GM18870 (cell line): Measurements from ENCODE around the gene SUSD3.

ENCODE experiments used
- ATAC-seq: cut with Tn5 transposase; IDR thresholded peaks from one replicate; pipeline ENCODE4 v1.9.1; 2021; ENCODE audit warnings: moderate library complexity; ENCODE audit not compliant: unreplicated experiment

SUSD3 gene

DNA sequence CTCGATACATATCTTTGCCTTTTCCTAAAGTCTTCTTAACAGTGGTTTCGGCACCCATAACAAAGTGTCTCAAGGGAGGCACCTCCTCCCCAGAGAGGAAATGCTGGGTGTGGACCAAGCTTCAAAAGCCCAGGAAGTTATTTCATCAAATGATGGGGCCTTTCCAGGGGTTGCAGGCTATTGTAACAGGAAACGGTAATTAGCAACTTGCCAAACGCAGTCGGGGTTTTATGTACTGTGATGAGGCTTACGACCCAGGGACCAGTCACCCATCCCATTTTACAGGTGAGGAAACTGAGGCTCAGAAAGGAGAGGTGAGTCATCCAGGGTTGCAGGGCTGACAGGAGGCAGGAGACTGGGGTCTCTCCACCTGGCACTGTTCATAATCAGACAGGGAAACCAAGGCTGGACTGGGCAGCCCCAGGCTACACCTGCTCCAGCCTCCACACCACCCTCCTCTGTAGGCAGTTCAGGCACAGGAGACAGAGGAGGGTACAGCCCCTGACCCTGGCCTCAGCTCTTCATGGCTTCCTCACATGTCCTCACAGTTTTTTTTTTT, 30.0 kb upstream of the SUSD3 start:
- no peak for ATAC-seq

DNA sequence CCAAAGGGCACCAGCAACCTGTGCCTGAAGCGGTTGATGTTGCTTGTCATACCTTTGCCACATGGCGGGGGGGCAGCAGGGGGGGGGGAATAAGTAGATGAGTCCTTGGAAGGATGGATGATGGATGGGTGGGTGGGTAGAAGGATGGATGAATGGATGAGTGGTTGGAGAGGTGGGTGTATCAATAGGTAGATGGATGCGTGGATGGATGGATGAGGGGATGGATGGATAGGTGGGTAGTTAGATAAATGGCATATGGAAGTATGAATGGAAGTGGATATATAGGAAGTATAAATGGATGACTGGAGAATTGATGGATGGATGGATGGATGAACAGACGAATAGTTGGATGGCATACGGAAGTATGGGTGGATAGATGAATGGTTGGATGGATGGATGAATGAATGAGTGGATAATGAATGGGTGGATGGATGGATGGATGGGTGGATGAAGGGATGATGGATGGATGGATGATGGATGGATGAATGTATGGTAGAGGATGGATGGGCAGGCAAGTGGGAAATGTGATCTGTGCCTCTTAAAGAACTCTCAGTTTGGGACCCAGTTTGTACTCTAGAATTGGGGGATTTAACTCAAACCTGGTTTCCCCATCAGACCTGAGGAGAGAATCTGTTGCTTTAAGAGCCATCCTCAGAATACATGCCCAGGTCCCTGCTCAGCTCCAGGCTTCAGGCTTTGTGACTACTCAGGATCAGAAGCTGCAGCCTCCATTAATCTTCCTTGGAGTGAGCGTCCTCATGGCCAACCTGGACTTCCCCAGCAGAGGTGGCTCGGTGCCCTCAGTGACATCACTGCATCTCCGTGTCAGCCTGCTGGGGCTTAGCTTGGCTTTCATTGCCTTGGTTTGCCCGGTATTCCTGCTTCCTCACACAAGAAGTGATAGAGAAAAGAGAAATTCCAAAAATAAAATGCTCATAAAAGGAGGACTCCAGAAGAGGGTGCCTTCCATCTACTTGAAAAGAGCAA, 27.6 kb upstream of the SUSD3 start:
- ATAC-seq, result no peak

DNA sequence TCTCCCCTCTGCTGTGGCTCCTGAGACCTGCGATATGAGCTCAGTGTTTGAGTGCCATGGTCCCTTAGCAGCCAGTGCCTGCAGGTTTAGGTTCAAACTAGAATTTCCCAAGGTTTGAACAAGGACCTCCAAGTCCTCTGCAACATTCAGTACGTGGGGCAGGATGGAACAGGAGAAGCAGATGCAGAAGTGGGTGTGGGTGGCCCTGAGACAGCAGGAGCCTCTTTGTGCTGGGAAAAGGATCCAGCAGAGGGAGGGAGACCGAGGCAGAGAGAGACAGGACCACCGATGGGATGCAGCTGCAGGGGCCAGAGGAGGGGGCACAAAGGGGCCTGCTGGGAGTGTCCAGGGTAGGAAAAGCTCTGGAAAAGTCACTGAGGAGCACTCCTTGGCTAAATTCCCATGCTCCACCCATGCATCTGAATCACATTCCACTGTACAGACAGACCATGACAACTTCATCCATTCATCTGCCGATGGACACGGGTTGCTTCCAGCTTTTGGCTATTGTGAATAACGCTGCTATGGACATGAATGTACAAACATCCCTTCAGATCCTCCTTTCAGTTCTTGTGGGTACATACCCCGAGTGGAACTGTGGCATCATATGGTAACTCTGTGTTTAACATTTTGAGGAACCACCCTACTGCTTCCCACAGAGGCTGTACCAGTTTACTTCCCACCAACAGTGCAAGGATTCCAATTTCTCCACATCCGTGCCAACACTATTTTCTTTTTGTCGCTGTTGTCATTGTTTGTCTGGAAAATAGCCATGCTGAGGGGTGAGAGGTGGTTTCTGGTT, 26.7 kb upstream of the SUSD3 start:
- ATAC-seq, result no peak

DNA sequence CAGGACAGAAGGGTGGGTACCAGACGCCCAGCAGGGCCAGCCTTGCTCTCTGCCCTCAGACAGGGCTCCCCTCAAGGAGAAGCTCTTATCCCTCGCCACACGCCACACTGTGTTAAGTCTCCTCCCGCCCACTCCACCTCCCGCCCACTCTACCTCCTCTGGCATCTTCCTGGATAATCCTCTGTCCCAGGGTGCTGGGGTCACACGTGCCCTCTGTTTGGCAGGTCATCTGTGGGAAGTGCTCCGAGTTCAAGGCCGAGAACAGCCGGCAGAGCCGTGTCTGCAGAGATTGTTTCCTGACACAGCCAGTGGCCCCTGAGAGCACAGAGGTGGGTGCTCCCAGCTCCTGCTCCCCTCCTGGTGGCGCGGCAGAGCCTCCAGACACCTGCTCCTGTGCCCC, 26.0 kb upstream of the SUSD3 start:
- ATAC-seq, result no peak

DNA sequence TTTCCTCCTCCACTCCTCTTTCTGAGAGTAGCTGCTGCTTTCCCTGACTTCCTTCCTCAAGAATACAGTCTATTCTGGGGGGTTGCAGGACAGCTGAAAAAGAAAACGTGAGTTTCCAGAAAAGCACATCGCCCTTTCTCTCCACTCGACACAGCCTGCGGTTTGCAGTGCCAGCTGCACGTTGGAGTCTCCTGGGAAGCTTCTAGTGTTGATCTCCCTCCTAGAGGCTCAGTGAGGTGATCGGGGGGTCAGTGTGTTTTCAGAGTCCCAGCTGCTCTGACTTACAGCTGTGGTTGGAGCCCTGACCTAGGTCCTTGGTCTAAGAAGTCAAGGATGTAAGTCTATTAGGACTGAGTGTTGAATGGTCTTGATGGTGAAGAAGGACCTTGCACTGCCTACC, 25.0 kb upstream of the SUSD3 start:
- ATAC-seq, result no peak

DNA sequence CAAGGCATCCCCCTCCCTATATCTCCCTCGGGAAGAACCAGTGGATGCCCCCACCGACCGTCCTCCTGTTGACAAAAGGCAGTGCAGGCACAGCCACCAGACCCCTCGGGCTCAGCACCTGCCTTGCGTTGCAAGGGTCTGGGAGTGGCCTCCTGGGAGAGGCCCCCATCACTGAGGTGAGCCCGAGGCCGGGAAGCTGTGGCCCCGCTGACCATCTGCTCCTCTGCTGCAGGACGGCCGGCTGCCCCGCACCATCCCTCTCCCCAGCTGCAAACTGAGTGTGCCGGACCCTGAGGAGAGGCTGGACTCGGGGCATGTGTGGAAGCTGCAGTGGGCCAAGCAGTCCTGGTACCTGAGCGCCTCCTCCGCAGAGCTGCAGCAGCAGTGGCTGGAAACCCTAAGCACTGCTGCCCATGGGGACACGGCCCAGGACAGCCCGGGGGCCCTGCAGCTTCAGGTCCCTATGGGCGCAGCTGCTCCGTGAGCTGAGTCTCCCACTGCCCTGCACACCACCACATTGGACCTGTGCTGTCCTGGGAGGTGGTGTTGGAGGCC, 23.3 kb upstream of the SUSD3 start:
- ATAC-seq, result no peak

DNA sequence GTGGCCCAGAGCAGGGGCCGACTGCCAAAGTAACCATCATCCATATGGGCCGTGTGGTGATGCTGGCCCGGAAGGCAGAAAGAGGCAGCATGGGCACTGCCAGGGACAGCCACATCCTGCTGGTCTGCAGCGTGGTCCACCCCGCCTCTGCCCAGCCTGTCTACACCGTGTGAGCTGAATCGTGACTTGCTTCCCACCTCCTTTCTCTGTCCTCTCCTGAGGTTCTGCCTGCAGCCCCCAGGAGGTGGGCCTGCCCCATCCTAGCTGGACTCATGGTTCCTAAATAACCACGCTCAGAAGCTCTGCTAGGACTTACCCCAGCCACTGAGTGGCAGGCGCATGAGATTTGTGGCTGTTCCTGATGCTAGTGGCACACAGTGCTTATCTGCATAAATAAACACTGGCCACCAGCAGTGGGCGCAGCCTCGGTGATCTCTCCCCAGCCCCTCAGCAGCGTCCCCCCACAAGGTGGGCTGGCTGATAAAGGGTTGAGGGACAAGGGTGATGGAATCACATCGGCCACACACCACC, 22.6 kb upstream of the SUSD3 start:
- ATAC-seq, result no peak

DNA sequence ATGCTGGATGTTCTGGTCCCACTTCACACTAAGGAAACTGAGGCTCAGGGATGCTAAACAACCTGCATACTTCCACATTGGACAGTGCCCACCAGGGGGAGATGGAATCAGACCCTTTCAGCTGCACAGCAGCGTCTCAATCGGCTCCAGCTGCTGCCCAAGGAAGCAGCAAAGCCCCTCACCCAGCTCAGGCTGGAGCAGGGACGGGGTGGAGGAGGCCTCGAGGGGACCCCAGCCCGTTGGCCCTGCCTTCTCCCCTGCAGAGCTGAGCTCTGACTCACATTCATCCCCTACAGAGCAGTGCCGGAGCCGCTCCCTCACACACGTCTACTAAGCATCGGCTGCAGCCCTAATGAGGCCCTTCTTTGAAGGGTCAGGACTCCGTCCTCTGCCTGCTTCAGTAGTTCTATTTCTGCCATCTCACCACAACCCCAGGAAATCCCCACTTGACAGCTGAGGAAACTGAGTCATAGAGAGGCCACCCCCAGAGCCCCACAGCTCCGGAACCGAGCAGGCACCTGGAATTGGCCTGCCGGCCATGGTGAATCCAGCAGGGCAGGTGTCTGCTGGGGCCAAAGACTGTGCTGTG, 21.5 kb upstream of the SUSD3 start:
- no peak for ATAC-seq

DNA sequence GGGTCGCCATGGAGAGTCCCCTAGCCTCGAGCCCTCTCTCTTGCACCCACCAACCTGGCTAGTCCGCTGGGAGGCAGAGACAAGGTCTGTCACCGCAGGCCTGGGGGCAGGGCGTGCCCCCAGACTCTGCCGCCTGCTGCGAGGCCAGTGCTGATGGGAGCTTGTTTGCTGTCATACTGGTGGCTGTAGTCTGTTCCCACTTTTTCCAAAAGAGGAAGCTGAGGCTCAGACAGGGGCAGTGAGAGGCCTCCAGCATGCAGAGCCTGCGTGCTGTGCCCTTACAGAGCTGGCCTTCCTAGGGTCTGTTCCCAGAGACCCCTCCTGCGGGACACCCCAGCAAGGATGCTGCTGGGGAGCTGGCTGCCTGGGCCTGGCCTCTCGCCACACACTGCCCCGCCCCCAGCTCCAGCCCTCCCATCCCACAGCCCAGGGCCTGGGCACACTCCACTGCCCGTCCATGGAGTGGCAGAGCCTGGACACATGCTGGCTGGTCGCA, 21.0 kb upstream of the SUSD3 start:
- ATAC-seq, result no peak

DNA sequence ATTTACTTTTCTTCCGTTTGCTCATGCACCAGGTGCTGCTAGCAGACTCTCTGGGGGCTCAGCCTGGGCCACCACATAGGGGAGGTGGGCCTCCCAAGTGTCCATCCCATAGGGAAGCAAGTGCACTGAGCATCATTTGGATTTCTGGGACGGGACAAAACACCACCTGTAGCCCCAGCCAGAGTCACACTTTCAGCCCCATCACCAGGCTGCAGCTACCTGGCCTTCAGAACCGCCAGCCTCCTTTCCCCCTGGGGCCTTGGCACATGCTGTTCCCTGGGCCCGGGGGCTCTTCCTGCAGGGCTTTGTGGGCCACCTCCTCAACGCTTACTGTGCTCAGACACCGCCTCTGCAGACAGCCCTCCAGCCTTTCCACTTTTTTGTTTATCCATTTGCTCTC, 19.6 kb upstream of the SUSD3 start:
- ATAC-seq, result no peak

DNA sequence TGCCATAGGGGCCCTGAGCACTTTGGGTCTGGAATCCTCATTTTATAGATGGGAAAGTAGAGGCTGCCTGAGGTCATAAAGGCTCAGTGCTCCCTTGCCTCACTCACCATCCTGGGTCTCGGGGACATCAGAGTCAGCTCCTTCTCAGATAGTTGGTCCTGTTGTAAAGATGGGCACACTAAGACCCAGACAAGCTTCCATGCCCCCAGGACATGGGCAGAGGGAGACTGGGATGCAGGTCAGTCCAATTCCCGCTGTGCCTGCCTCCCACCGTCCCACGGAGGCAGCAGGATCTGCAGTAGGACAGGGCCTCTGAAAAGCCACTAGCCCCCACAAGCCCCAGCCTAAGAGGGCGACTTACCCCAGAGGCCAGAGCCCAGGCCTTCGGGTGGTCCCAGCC, 19.0 kb upstream of the SUSD3 start:
- no peak for ATAC-seq

DNA sequence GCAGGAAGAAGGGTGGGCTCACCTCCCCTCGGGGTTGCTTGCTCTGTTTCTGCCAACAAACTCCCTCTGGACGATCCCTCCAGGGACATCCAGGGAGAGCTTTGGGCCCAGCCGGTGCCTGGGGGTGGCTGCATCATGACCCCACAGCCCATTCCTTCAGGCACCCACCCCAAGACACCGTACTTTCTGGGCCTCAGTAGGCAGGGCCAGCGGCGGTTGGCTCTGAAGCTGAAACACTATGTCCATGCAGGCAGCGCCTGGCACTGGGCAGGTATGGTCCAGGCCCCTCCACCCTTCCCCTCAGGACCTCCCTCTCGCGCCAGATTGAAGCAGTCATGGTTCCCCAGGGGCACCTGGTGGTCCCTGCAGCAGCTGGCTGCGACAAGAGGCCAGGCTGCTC, 18.5 kb upstream of the SUSD3 start:
- ATAC-seq, result no peak

DNA sequence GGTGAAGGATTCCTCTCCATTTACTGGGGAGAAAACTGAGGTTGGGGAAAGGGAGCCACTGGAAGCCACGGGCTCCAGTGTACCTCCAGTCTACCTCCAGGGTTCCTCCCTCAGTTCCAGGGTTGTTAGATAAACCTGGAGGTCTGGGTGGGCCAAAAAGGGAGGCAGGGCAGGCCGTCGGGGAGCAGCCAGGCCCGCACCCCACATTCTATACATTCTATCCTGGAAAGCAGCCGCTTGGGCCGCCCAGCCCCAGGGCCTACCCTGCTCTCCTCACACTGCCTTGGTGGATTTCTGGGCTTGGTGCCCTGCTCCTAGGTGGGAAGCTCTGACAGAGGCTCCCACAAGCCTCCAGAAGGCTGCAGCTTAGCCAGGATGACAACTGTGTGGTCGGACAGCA, 18.1 kb upstream of the SUSD3 start:
- ATAC-seq, result no peak

DNA sequence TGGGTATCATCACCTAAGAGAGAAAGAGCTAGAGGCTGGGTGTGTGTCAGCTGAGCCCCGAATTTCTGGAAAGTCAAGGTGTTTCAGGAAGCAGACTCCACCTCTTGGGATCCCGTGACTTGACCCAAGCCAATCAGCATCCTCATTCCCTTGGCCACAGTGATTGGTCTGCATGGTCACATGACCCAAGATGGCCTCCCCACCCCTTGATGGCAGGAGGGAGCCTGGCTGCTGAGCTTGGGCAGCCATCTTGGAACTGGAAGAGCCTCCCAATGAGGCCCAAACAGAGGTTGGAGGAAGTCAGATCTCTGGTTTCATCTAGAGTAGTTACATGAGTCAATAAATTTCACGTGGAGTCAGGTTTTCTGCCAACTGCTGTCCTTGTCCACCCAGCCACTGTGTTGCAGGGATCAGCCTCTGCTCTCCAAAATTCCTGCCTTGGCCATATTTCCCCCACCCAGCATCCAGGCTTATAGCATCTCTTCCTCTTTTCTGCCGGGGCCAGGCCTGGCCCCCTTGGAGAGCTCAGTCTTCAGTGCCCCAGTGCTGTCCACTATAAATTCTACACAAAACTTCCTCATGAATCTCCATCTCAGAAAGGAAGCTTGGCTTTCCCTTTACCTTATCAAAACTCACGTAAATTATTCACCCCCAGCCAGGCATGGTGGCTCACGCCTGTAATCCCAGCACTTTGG, 17.2 kb upstream of the SUSD3 start:
- ATAC-seq, result no peak

DNA sequence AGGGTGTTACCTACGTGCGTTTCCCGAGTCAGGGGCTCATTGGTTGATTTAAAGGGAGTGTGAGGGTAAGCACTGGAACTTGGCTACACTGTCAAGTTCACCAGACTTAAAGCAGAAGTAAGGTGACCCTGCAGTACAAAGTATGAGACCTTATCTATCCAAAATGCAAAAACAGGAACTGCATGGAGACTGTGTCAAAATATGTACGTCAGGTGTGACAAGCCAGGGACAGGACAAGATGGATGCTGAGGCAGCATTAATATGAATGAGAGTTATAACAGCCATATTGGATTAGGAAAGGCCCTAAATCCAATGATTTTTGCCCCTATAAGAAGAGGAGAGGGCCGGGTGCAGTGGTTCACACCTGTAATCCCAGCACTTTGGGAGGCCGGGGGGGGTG, 15.4 kb upstream of the SUSD3 start:
- ATAC-seq, result no peak

DNA sequence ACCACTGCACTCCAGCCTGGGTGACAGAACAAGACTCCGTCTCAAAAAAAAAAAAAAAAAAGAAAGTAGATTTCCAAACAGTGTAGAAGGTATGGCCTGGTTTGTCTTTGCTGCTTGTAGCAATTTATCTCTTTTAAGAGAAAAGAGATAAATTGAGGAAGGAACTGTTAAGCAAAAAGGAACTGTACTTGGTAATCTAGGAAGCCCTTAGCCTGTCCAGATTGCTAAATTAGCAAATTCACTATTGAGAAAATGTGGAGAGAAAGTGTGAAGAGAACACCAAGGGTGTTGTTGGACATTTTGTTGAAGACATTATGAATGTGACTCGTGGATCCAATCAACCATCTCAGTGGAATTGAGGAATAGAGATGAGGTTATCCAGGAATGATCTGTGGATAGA, 13.0 kb upstream of the SUSD3 start:
- no peak for ATAC-seq

DNA sequence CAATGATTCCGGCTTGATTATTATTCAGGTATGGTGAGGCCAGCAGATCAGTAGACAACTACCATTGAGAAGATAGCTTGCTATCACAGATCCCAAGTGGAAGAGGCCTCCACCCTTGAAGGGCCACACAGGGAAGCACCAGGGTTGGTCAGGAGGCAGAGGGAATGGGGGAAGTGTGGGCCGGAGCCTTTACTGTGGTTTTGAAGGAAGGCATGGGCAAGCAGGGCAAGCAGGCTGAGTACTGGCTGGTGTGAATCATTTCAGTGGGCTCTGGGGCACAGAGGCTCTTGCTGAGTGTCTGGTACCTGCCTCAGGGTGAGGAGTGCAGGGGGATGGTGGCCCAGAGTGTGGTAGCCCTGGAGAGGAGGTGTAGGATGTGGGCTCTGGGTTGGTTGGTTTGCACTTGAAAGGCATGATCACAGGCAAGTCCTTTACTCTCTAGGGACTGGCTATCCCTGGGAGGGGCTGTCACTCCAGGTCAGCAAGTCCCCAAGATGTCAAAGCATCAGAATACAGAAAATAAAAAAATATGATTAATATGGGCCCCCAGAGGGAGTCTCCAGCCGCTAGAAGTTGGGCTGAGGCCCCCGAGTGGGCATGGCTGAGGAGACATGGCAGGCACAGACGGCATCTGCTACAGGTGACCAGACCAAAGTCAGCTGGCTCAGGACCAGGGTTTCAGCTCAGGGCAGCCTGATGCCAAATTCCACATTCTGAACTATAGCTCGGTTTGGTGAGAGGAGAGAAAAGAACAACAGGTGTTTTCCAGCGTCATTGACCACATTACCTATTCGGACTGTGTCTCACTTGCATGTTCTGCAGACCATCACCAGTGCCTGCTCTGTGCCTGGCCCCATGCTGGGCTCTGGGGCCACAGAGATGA, 9.7 kb upstream of the SUSD3 start:
- no peak for ATAC-seq

DNA sequence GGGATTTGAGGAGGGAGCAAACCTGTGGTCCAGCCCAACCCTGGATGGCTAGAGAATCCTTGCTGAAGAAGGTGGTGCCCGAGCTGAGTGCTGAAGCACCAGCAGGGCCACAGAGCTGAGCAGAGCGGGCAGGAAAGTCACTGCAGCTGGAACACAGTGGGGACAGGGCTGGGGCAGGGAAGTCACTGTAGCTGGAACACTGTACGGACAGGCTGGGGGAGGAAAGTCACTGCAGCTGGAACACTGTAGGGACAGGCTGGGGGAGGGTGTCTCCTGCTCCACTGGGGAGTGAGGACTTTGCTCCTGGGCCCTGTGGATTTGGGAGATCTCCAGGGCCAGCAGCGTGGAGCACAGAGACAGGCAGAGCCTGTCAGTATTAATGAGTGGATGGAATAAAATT, 9.0 kb upstream of the SUSD3 start:
- ATAC-seq, result no peak

DNA sequence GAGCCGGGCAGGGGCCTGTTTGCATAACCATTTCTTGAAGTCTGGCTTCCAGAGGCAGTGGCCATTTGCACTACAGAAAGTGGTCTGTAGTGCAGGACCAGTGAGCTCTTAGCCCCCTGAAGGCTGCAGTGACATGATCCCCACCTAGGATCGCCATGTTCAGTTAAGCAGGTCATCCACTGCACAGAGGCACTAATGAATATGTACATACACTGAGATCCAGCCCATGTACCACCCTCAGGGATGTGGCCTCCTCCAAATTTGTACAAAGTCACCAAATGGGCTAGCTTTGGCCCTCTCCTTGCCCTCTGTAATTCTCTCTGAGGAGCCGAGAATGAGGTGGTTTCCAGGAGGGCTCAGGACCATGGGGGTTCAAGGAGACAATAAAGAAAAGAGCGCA, 8.3 kb upstream of the SUSD3 start:
- ATAC-seq, result no peak
